HG03045 (cell line): ENCODE data around the gene CCDC43.

ENCODE experiments used
- ATAC-seq: cut with Tn5 transposase; IDR thresholded peaks from one replicate; pipeline ENCODE4 v1.9.1; 2021; ENCODE audit warnings: mild to moderate bottlenecking, moderate library complexity; ENCODE audit not compliant: unreplicated experiment

The CCDC43 gene

GRCh38 chr17:44628243-44629188, 61.1 kb downstream of the CCDC43 start:
- no peak for ATAC-seq

- no peak for ATAC-seq
Measured at GRCh38 chr17:44627513-44628242, 61.9 kb downstream of the CCDC43 start.
